HG02852 (cell line): ENCODE measurements around the gene RAG2.
A peak's percentile ranks its signal among the peaks of the same experiment; 100 is the strongest.

Experiments
- ATAC-seq: cut with Tn5 transposase; IDR thresholded peaks from one replicate; pipeline ENCODE4 v1.9.1; 2021; ENCODE audit warnings: mild to moderate bottlenecking, moderate library complexity; ENCODE audit not compliant: unreplicated experiment

The RAG2 gene

GRCh38 chr11:36598051-36598450 is at the start of gene RAG2:
Gene RAG2, minus strand, starts transcription at chr11:36598236. Its CDS starts 4,068 bp downstream, at chr11:36594168.
- ATAC-seq = no peak

GRCh38 chr11:36638556-36638955 is 40.5 kb upstream of the RAG2 start:
- ATAC-seq = no peak

- no peak for ATAC-seq
Observed at GRCh38 chr11:36635066-36635862, 37.2 kb upstream of the RAG2 start.

DNA sequence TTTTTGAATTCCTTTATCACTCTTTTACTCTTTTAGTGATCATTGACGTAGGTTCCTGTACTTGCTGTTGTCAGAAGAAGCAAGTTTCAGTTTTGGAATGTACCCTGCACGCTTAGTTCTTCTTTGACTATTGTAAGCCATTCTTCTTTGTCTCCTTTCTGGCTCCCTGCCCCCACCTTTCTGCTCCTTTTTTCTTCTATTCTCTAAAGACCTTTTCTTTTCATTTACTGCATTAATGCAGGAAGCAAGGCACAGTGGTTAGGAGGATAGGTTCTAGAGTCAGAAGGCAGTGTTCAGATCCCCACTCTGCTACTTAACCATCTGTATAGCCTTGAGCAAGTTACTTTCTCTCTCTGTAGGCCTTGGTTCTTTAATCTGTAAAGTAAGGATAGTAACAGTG is 33.7 kb upstream of the RAG2 start:
- peak; percentile 92 for ATAC-seq

DNA sequence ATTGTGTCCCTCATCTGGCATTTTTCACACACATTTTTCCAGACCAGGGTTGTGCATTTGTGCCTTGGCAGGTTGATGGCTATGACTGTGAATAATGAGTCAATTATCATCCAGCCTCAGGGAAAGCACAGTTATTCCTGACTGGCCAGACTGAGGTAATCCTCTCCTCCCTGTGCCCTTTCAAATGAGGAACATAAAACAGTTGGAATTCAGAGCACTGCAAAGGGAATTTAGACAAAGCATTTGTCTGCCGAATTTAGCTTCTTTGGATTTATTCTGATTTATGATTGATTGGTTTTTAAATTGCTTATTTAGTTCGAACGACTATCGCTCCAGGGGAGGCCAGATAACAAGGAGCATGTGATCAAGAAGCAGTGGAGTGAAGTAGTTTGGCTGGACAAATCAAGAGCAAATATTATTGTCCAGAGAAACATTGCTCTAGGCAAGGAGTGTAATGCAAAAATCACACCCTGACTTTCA is 30.8 kb upstream of the RAG2 start:
- ATAC-seq = no peak

GRCh38 chr11:36628141-36628540 is 30.1 kb upstream of the RAG2 start:
- ATAC-seq = no peak

DNA sequence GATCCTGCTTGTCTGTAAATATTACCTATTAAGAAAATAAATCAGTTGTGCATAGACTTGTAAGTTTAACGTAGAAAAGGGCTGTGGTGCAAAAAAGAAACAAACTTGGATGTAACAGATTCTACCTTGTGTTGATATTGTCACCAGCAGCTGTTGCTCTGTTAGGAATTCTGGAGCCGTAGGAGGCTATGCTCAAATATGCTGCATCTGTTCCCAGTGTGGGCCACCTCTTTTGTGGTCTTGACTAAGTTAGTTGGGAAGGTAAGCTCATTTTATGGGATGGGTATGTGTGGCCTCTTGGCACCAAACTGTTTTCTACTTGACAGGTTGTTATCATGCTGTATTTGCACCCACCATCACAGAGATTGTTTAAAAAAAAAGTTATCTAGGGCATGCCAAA is 29.4 kb upstream of the RAG2 start:
- no peak for ATAC-seq

DNA sequence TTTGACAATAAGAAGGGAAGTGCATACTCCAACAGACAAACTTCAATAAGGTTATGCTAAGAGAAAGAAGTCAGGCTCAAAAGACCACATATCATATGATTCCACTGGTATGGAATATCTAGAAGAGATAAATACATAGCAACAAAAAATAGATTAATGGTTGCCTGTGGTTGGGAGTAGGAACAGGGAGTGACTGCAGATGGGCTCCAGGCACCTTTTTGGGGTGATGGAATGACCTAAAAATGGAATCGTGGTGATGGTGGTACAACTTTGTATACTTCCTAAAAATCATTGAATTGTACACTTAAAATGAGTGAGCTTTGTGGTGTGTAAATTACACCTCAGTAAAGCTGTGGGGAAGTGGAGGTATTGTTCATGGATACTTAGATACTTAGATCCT is 29.0 kb upstream of the RAG2 start:
- ATAC-seq = no peak

DNA sequence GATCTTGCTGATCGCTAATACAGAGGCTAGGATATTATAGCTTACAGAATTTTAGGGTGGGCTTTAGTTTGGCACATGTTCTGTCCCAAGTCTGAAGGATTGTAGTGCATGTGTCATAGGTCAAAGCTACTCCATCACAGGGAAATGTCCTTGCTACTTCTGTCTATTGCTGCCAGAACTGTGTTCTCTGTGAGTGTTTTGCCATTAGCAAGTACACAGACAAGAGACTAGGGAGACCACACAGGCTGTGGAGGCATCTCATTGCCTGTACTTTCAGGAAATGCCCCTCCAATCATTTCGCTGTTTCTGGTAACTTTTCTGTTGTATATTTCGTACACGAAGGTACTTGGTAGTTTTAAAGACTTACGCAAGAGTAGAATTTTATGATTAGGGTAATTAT is 25.5 kb upstream of the RAG2 start:
- ATAC-seq = no peak

- ATAC-seq = peak; percentile 59
Observed at GRCh38 chr11:36622431-36623136, 24.5 kb upstream of the RAG2 start.

DNA sequence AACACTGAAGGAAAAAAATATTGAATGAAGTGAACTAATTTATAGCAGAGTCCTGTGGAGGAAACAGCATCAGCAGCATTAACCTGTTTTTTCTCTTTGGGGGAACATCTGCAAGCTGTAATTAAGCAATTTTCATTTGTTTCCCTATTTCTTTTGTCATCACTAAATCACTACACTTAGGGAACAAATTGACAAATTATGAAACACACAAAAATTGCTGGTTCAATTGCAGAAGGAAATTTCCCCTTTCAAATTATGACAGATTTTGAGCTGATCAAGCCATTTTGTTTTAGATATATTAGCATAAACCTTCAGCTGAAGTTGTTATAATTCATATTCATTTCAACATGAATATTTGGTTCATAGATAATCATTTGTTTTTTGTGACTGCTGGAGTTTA is 22.2 kb upstream of the RAG2 start:
- ATAC-seq = no peak

DNA sequence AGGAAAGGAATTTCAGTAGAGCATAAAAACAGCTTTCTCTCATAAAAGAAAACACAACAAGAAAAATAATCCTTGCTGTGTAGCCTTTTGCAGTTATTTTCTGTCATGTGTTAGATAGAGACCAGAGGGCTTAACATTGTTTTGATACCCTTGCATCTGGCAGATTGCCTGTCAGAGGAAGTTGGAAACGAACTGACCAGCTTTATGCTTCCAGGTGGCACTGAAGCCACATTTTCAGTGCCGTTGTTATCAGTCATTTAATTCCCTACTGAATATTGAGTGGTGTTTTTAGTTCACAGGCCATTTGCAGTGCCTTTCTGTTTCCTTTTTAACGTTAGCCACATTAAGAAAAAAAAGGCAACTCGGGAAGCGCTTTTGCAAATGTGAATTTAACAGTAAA is 21.5 kb upstream of the RAG2 start:
- no peak for ATAC-seq

- no peak for ATAC-seq
Observed at GRCh38 chr11:36618363-36619047, 20.5 kb upstream of the RAG2 start.

GRCh38 chr11:36617543-36618362 is 19.7 kb upstream of the RAG2 start:
- no peak for ATAC-seq

- no peak for ATAC-seq
Observed at GRCh38 chr11:36615826-36616225, 17.8 kb upstream of the RAG2 start.

DNA sequence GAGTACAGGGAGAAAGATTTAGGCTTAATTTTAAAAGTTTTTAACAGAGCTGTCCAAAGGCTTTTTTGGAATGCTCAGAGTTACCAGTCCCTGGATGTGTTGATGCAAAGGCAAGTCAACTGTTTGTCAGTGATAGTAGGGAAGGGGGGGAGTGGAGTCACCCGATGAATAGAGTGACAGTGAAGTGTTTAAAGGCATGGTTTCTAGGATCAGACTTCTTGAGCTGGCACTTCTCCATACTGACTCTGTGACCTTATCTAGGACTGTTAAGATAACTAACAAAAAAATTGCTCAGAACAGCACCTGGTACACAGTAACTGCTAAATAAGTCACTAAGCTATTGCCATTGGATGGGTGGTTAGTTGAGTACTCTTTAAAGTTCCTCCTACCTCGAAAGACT is 11.3 kb upstream of the RAG2 start:
- no peak for ATAC-seq

GRCh38 chr11:36608491-36609199 is 10.6 kb upstream of the RAG2 start:
- no peak for ATAC-seq

DNA sequence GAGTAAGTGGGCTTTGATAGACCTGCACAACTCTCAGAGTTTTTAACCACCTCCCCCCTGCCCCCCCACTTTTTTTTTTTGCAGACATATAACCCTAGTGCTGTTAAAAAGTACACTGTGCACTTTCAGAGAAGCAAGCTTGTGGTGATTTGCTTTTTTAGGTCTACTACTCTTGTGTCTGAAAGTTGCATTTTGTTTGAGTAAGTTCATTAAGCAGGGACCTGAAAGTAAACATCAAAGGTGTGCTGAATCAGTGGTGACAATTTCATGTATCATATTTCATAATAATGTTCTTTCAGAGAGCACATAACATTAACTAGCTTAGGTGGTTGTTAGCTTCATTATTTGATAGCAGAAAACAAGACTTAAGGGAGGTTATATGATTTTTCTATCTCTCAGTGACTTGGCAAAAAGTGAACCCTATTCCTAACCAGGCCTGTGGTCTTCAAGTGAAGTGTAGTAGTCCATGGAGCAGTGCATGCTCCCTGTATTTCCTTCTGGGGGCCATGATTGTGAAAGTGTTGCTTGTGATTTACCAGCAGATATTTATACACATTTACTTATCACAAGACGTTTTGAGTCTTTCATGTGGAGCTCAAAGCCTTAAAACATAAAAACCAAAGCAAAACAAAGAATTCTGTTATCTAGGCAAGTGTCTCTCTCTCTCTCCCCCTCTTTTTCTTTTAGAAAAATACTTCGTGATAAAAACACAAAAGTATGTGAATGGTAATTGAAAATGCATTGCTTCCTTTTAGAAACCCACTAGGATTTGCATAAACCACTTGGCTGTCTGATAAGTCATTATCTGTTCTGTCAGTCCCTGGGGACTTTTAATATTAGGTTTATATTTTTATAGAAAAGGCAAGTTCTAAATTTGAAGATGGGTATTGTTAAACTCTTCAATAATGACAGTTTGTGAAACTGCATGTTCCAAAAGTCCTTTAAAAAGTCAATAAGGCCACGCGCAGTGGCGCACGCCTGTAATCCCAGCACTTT is 7.5 kb upstream of the RAG2 start:
- peak; percentile 70 for ATAC-seq

- ATAC-seq = no peak
Observed at GRCh38 chr11:36602135-36602534, 4.1 kb upstream of the RAG2 start.
